GM18502 (cell line): ENCODE measurements around the gene CTAGE9.

ENCODE experiments used
- ATAC-seq: cut with Tn5 transposase; IDR thresholded peaks from one replicate; pipeline ENCODE4 v1.9.1; 2021; ENCODE audit warnings: mild to moderate bottlenecking; ENCODE audit not compliant: unreplicated experiment, poor library complexity

The CTAGE9 gene

DNA sequence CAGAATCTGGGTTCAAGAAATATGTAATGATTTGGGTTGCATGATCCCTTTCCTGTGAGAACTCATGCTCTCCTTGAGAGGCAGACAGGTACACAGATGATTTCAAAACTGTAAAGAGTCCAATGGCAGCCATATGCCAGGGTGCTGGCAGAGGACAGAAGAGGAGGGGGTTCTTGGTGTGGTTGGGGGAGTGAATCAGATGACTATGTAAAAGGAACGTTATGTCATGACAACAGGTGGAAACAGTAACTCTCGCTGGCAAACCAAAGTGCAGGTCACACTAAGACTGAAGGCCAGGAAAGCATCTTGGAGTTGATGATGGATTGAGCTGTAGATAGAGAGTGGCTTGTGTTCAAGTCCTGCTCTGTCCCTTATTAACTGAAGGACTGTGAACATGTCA is 29.9 kb downstream of the CTAGE9 start:
- no peak for ATAC-seq

- ATAC-seq, result no peak
Measured at GRCh38 chr6:131678442-131678841, 32.4 kb downstream of the CTAGE9 start.

DNA sequence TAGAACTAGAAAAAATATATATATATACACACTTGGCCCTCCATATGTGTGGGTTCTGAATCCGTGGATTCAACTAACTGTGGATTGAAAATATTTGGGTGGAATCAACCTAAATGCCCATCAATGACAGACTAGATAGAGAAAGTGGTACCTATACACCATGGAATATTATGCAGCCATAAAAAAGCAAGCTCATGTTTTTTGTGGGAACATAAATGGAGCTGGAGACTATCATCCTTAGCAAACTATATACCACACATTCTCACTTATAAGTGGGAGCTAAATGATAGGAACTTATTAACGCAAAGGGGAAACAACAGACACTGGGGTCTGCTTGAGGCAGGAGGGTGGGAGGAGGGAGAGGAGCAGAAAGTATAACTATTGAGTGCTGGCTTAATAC is 37.6 kb downstream of the CTAGE9 start:
- no peak for ATAC-seq

- no peak for ATAC-seq
Measured at GRCh38 chr6:131669891-131670290, 40.9 kb downstream of the CTAGE9 start.

GRCh38 chr6:131663578-131664165 is 47.1 kb downstream of the CTAGE9 start:
- ATAC-seq, result no peak

DNA sequence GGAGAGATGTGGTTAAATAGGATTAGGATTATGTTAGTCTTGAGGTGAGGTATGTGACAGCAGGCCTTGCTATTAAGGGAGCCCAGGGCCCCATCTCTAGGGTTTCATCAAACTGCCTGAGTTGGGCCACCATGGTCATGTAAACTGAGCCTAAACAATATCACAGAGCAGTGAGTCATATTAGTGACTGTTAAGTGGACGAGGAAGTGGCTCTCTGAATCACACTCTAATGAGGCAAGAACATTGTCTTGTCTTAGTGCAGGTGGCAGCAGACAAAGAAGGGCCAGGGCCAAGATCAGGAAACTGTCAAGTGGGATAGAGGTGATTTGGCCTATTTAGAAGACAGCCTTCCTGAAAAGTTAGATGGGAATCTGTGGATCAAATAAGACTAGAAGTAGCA is 50.6 kb downstream of the CTAGE9 start:
- ATAC-seq, result no peak
